HepG2 (cell line): Measurements from ENCODE around the gene TGM6. TPM values are rescaled to one million over a fixed set of nuclear protein-coding genes. Genes with fewer than 3 reads are reported as not detected.

Source experiments
- ATAC-seq: fragments of 200-7000 bp; cut with Tn5 transposase; 3 replicates; pipeline ENCODE4 v1.9.1; 2020; ENCODE audit warnings: mild to moderate bottlenecking, moderate library complexity
- BruUV-seq: library from RNA; stranded (reverse); fragments of 400-500 nt; replicated peaks from 2 replicates; lab custom pipeline; 2021; lab: Mats Ljungman, UMichigan
- CTCF ChIA-PET: fragments of 300-600 bp; formaldehyde crosslinking; extraction: SDS; loops from one replicate; lab custom pipeline; 2021; ENCODE audit warnings: low total read pairs, inconsistent platforms, low intra/inter-chr PET ratio; lab: Yijun Ruan, JAX
- POLR2A ChIA-PET: fragments of 350-600 bp; sonication (Branson Sonifier 250); formaldehyde crosslinking; loops from one replicate; lab custom pipeline; 2020; ENCODE audit warnings: antibody characterized with exemption, inconsistent platforms; lab: Yijun Ruan, JAX
- DNase-seq: peaks from one replicate; pipeline ENCODE4 v3.0.0-alpha.2; 2015; ENCODE audit warnings: low spot score
- FAIRE-seq: peaks from 3 replicates; lab custom pipeline; 2011; peaks lifted over from hg19 to GRCh38; lab: Jason Lieb, UNC
- H2AFZ ChIP-seq: one replicate; pipeline ENCODE4 v1.6.1; 2011; ENCODE audit warnings: low read length, inconsistent platforms
- H3K27ac ChIP-seq: fragments of 300-600 bp; 3 replicates; pipeline ENCODE4 v1.8.0; 2011; ENCODE audit warnings: mixed run types, mild to moderate bottlenecking, mixed read lengths, low read length, inconsistent platforms; ENCODE audit not compliant: insufficient read depth; ENCODE audit errors: extremely low read length
- H3K27me3 ChIP-seq, 2 experiments: fragments of 200-600 bp in 1 of 2; 2 replicates in 1 of 2; 3 replicates in 1 of 2; pipeline versions ENCODE4 v1.6.0 to v1.8.0; 2011; ENCODE audit warnings: low read length in 2 of 2, mild to moderate bottlenecking in 2 of 2, moderate library complexity in 2 of 2, inconsistent platforms in 1 of 2; ENCODE audit not compliant: insufficient read depth in 2 of 2, control insufficient read depth in 1 of 2
- H3K36me3 ChIP-seq, 2 experiments: fragments of 200-600 bp in 1 of 2; replicated peaks in 1 of 2; 2 replicates in 1 of 2; 3 replicates in 1 of 2; pipeline versions ENCODE4 v1.5.1 to v1.8.0; 2011; ENCODE audit warnings: low read length in 2 of 2, inconsistent platforms in 1 of 2; ENCODE audit not compliant: insufficient read depth in 2 of 2, control insufficient read depth in 1 of 2
- H3K4me1 ChIP-seq: 2 replicates; pipeline ENCODE4 v1.5.1; 2012; ENCODE audit warnings: low read length, inconsistent platforms; ENCODE audit not compliant: insufficient read depth
- H3K4me2 ChIP-seq: 2 replicates; pipeline ENCODE4 v1.6.0; 2011; ENCODE audit warnings: low read depth, low read length, inconsistent platforms
- H3K4me3 ChIP-seq, 3 experiments: fragments of 200-600 bp in 1 of 3; sonication (generic), shearing (Covaris generic) in 1 of 3; replicated peaks in 1 of 3; 2 replicates each; pipeline ENCODE4 v1.5.1; 2011 to 2016; ENCODE audit warnings: low read length in 3 of 3, inconsistent platforms in 2 of 3, low read depth in 2 of 3, mild to moderate bottlenecking in 2 of 3, control low read depth in 1 of 3, mixed read lengths in 1 of 3; ENCODE audit not compliant: insufficient read depth in 1 of 3
- H3K79me2 ChIP-seq: one replicate; pipeline ENCODE4 v1.6.1; 2011; ENCODE audit warnings: low read length, inconsistent platforms; ENCODE audit not compliant: insufficient read depth
- H3K9ac ChIP-seq: 2 replicates; pipeline ENCODE4 v1.6.0; 2011; ENCODE audit warnings: mild to moderate bottlenecking, low read depth, low read length, inconsistent platforms; ENCODE audit not compliant: insufficient read depth
- H3K9me3 ChIP-seq: 2 replicates; pipeline ENCODE4 v1.5.1; 2012; ENCODE audit warnings: mild to moderate bottlenecking, low read length
- H4K20me1 ChIP-seq: 2 replicates; pipeline ENCODE4 v1.6.0; 2011; ENCODE audit warnings: inconsistent platforms, mild to moderate bottlenecking, low read length, moderate library complexity; ENCODE audit not compliant: insufficient read depth
- ZNF564 ChIP-seq: sonication (generic); formaldehyde crosslinking; IDR thresholded peaks from 2 replicates; pipeline ENCODE4 v1.8.1; 2023; ENCODE audit warnings: mild to moderate bottlenecking, missing genetic modification reagents
- ZSCAN9 ChIP-seq: IDR thresholded peaks from 2 replicates; pipeline ENCODE4 v1.6.1; 2016; ENCODE audit warnings: borderline replicate concordance
- WGBS: methylation state at CpG from one replicate; pipeline ENCODE4 v1.1.6; 2017; ENCODE audit warnings: low lambda C conversion rate; 5-methylcytosine and 5-hydroxymethylcytosine counted together
- in situ Hi-C: cut with HindIII; loops from 2 replicates; pipeline ENCODE4 v1.10.0; 2017; ENCODE audit warnings: low pct_unique_long_range_greater_than_20kb; ENCODE audit not compliant: extremely low pct_ligation_motif_present
- intact Hi-C: fragments of 100-400 bp; cut with micrococcal nuclease; formaldehyde crosslinking; loops from one replicate; pipeline ENCODE4 v1.10.0; 2022; ENCODE audit not compliant: unreplicated experiment
- polyA plus RNA-seq, 8 experiments: library from polyadenylated mRNA; depleted of rRNA in 3 of 8; stranded (reverse) in 7 of 8; unstranded in 1 of 8; fragments of >200 nt; fragmentation: Illumina TruSeq in 4 of 8; extraction: Trizol in 4 of 8; gene quantifications; 2 replicates each; pipeline versions ENCODE4 v1.2.1 to v1.2.3, GENCODE V29; 2011 to 2016; ENCODE audit warnings: low read depth in 4 of 8, missing spikeins in 1 of 8, mixed read lengths in 1 of 8; ENCODE audit not compliant: insufficient read depth in 1 of 8
- small RNA-seq, 3 experiments: library from RNA; depleted of rRNA; stranded (forward); fragments of <200 nt; gene quantifications; one replicate each; pipeline ENCODE3, GENCODE V24; 2012; ENCODE audit warnings: low read depth in 2 of 3, low replicate concordance in 1 of 3; ENCODE audit not compliant: insufficient read length in 3 of 3, insufficient read depth in 2 of 3
- total RNA-seq, 5 experiments: library from RNA; depleted of rRNA; stranded (reverse); fragments of >200 nt; fragmentation: Illumina TruSeq; extraction: Trizol; gene quantifications; 2 replicates each; pipeline ENCODE4 v1.2.3, GENCODE V29; 2016; ENCODE audit warnings: low read depth in 1 of 5

Gene TGM6
- total and polyA plus RNA-seq, 2 of the 13 experiments (the other 11 are each of a cell fraction or from before 2014, with no cell fraction given), result not detected

DNA sequence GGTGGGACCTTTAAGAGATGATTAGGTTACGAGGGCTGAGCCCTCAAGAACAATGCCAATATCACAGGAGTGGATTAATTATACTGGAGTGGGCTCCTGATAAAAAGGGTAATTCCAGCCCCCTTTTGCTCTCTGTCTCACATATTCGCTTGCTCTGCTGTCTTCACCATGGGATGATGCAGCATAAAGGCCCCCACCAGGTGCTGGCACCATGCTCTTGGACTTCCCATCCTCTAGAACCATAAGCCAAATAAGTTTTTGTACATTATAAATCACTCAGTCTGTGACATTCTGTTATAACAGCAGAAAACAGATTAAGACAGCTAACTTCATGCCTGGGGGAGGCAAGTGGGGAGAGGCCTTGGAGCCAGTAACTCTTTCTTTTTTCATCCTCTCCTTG is 99.7 kb downstream of the TGM6 start:
- in situ Hi-C loops, result no loop called here
- no peak overlapping the region for H3K4me2 ChIP-seq
- ATAC-seq (no peak), DNase-seq (no peak), FAIRE-seq (no peak)
- no TSS peak for BruUV-seq
- WGBS, result 100% methylated on average over 2 of the region's 2 CpGs
- H3K27ac ChIP-seq, result no peak overlapping the region
- TF ChIP-seq ZSCAN9 (CRISPR knock-in tag) (no peak), ZNF564 (CRISPR knock-in tag) (peak; percentile 100)
- H4K20me1 ChIP-seq, result no peaks in the 10 kb centered on the region
- no peaks in the 10 kb centered on the region for H3K79me2 ChIP-seq
- no peaks in the 10 kb centered on the region for H3K27me3 ChIP-seq
- no peak overlapping the region for H3K4me3 ChIP-seq
- H3K9ac ChIP-seq, result no peak overlapping the region
- H3K36me3 ChIP-seq, result peaks cover 26 to 47% of the 10 kb centered on the region in 2 experiments
- ChIA-PET POLR2A (interaction anchor here (1.6 kb wide), 1 partner anchor 10 kb away, joined by 14 read pairs; the partner anchor contains the start of gene SNRPB), CTCF (no interaction called here)
- intact Hi-C loops, result no loop called here
- H3K4me1 ChIP-seq, result peaks cover 23% of the 10 kb centered on the region
- H2AFZ ChIP-seq, result no peak overlapping the region
- no peaks in the 10 kb centered on the region; the same call in 1 of the 2 replicates for H3K9me3 ChIP-seq

Small RNAs within 50 kb of the gene (small RNA-seq; reads per million reads assigned to genes)
- gene RF00019, result 0 reads per million in 3 experiments

Other genes starting within 250 kb of the TGM6 start
- gene TGM3, start 84.9 kb upstream of the TGM6 start, total RNA-seq (2016; rRNA removed; fragmentation: Illumina TruSeq; extraction: Trizol), result not detected in 2 replicates
- gene TGM3, start 84.9 kb upstream of the TGM6 start, polyA plus RNA-seq (2011; rRNA removed), result not detected in 2 replicates
- gene SNRPB, start 89.9 kb downstream of the TGM6 start, total RNA-seq (2016; rRNA removed; fragmentation: Illumina TruSeq; extraction: Trizol), result 778 and 844 TPM in 2 replicates
- gene SNRPB, start 89.9 kb downstream of the TGM6 start, polyA plus RNA-seq (2011; rRNA removed), result 473 and 489 TPM in 2 replicates
- 22.1 and 28.8 TPM in 2 replicates for gene ZNF343, start 128.0 kb downstream of the TGM6 start, total RNA-seq (2016; rRNA removed; fragmentation: Illumina TruSeq; extraction: Trizol)
- gene ZNF343, start 128.0 kb downstream of the TGM6 start, polyA plus RNA-seq (2011; rRNA removed), result 16.4 and 17.0 TPM in 2 replicates
- not detected in 2 replicates for gene TMC2, start 155.7 kb downstream of the TGM6 start, total RNA-seq (2016; rRNA removed; fragmentation: Illumina TruSeq; extraction: Trizol)
- gene TMC2, start 155.7 kb downstream of the TGM6 start, polyA plus RNA-seq (2011; rRNA removed), result 0.03 TPM in 1 of 2 replicates, not detected in the other